WTC11 (cell line): ENCODE data around the gene KRT79.

Experiments
- CREB1 ChIP-seq: sonication (generic); formaldehyde crosslinking; IDR thresholded peaks from 2 replicates; pipeline ENCODE4 v1.8.0; 2023; ENCODE audit warnings: mild to moderate bottlenecking, missing genetic modification reagents
- CTCF ChIP-seq: fragments of 200-600 bp; IDR thresholded peaks from 2 replicates; pipeline ENCODE4 v1.8.0; 2022; ENCODE audit warnings: antibody characterized with exemption
- E2F4 ChIP-seq: sonication (generic); formaldehyde crosslinking; IDR thresholded peaks from 2 replicates; pipeline ENCODE4 v1.8.1; 2022; ENCODE audit warnings: low read depth, mild to moderate bottlenecking, moderate library complexity, missing genetic modification reagents, borderline replicate concordance
- ERG ChIP-seq: fragments of 250-450 bp; sonication (Bioruptor Pico); IDR thresholded peaks from 2 replicates; pipeline ENCODE4 v1.8.0; 2021; ENCODE audit warnings: mild to moderate bottlenecking
- FOXK1 ChIP-seq: sonication (generic); formaldehyde crosslinking; IDR thresholded peaks from 2 replicates; pipeline ENCODE4 v1.8.0; 2022; ENCODE audit warnings: mild to moderate bottlenecking, moderate library complexity, missing genetic modification reagents
- HMGXB4 ChIP-seq: sonication (generic); formaldehyde crosslinking; IDR thresholded peaks from 2 replicates; pipeline ENCODE4 v1.8.1; 2023; ENCODE audit warnings: mild to moderate bottlenecking, moderate library complexity, missing genetic modification reagents
- JUN ChIP-seq: sonication (generic); formaldehyde crosslinking; IDR thresholded peaks from 2 replicates; pipeline ENCODE4 v1.8.0; 2023; ENCODE audit warnings: mild to moderate bottlenecking, missing genetic modification reagents
- NFYB ChIP-seq: sonication (generic); formaldehyde crosslinking; conservative IDR thresholded peaks from 2 replicates; pipeline ENCODE4 v1.8.0; 2022; ENCODE audit warnings: low read depth, missing genetic modification reagents
- NR2C2 ChIP-seq: sonication (generic); formaldehyde crosslinking; IDR thresholded peaks from 2 replicates; pipeline ENCODE4 v1.8.0; 2022; ENCODE audit warnings: mild to moderate bottlenecking, missing genetic modification reagents
- OVOL2 ChIP-seq: fragments of 250-450 bp; sonication (Bioruptor Pico); IDR thresholded peaks from 2 replicates; pipeline ENCODE4 v1.9.0; 2021; ENCODE audit warnings: mild to moderate bottlenecking, borderline replicate concordance
- PRDM15 ChIP-seq: sonication (generic); formaldehyde crosslinking; IDR thresholded peaks from 2 replicates; pipeline ENCODE4 v1.8.0; 2022; ENCODE audit warnings: missing genetic modification reagents
- SP1 ChIP-seq: sonication (generic); formaldehyde crosslinking; conservative IDR thresholded peaks from 2 replicates; pipeline ENCODE4 v1.8.1; 2022; ENCODE audit warnings: missing genetic modification reagents
- USF2 ChIP-seq: sonication (generic); formaldehyde crosslinking; IDR thresholded peaks from 2 replicates; pipeline ENCODE4 v1.8.1; 2023; ENCODE audit warnings: mild to moderate bottlenecking, missing genetic modification reagents, moderate library complexity
- ZNF512 ChIP-seq: sonication (generic); formaldehyde crosslinking; IDR thresholded peaks from 2 replicates; pipeline ENCODE4 v1.8.1; 2022; ENCODE audit warnings: missing genetic modification reagents, borderline replicate concordance

- TF ChIP-seq ERG (CRISPR knock-in tag) (no peak), PRDM15 (CRISPR knock-in tag) (no peak), OVOL2 (CRISPR knock-in tag) (no peak), USF2 (no peak), CTCF (no peak), ZNF512 (no peak), HMGXB4 (CRISPR knock-in tag) (no peak), SP1 (no peak), FOXK1 (CRISPR knock-in tag) (no peak), JUN (CRISPR knock-in tag) (no peak), CREB1 (no peak), NR2C2 (CRISPR knock-in tag) (no peak), NFYB (CRISPR knock-in tag) (no peak), E2F4 (no peak)
Observed at GRCh38 chr12:52809166-52809565, 24.9 kb downstream of the KRT79 start.
